GM12878 (cell line): Measurements from ENCODE around the gene THAP9. TPM values are rescaled to one million over a fixed set of nuclear protein-coding genes. Genes with fewer than 3 reads are reported as not detected.
A peak's percentile ranks its signal among the peaks of the same experiment; 100 is the strongest.

Experiments
- ATAC-seq: fragments of 200-7000 bp; cut with Tn5 transposase; 3 replicates; pipeline ENCODE4 v1.9.1; 2020; ENCODE audit warnings: mild to moderate bottlenecking, moderate library complexity
- BruUV-seq: library from RNA; stranded (reverse); fragments of 400-500 nt; replicated peaks from 2 replicates; lab custom pipeline; 2021; lab: Mats Ljungman, UMichigan
- CTCF ChIA-PET: fragments of 300-600 bp; sonication (Branson Sonifier 250); formaldehyde crosslinking; extraction: SDS; loops from one replicate; lab custom pipeline; 2021; ENCODE audit warnings: inconsistent platforms; lab: Yijun Ruan, JAX
- POLR2A ChIA-PET: fragments of 350-600 bp; formaldehyde crosslinking; extraction: SDS; loops from one replicate; lab custom pipeline; 2021; ENCODE audit warnings: inconsistent platforms; lab: Charles Lee
- RAD21 ChIA-PET: fragments of 300-600 bp; sonication (Branson Sonifier 250); formaldehyde crosslinking; loops from one replicate; lab custom pipeline; 2023; ENCODE audit warnings: antibody characterized with exemption; ENCODE audit not compliant: unreplicated experiment; lab: Charles Lee
- SMC1A ChIA-PET: fragments of 300-600 bp; sonication (Branson Sonifier 250); formaldehyde crosslinking; loops from one replicate; lab custom pipeline; 2023; ENCODE audit not compliant: unreplicated experiment, uncharacterized antibody; lab: Charles Lee
- DNase-seq: peaks from one replicate; pipeline ENCODE4 v3.0.0-alpha.2; 2011; ENCODE audit warnings: low read depth, low spot score
- FAIRE-seq: peaks from 3 replicates; lab custom pipeline; 2011; peaks lifted over from hg19 to GRCh38; lab: Jason Lieb, UNC
- H2AFZ ChIP-seq: 2 replicates; pipeline ENCODE4 v1.6.0; 2011; ENCODE audit warnings: low read depth, low read length, control low read depth; ENCODE audit not compliant: control insufficient read depth
- H3K27ac ChIP-seq: 2 replicates; pipeline ENCODE4 v1.5.1; 2011; ENCODE audit warnings: control low read depth; ENCODE audit not compliant: control insufficient read depth, insufficient read depth
- H3K27me3 ChIP-seq, 2 experiments: replicated peaks in 1 of 2; 2 replicates each; pipeline versions ENCODE4 v1.6.0 to v1.6.1; 2011; ENCODE audit warnings: low read length in 1 of 2; ENCODE audit not compliant: control insufficient read depth in 2 of 2, insufficient read depth in 2 of 2
- H3K36me3 ChIP-seq, 2 experiments: 2 replicates each; pipeline ENCODE4 v1.5.1; 2011; ENCODE audit warnings: low read length in 1 of 2; ENCODE audit not compliant: control insufficient read depth in 2 of 2, insufficient read depth in 2 of 2
- H3K4me1 ChIP-seq: 2 replicates; pipeline ENCODE4 v1.6.1; 2011; ENCODE audit warnings: mild to moderate bottlenecking, low read length, moderate library complexity, mixed read lengths; ENCODE audit not compliant: control insufficient read depth, insufficient read depth
- H3K4me2 ChIP-seq: 2 replicates; pipeline ENCODE4 v1.6.0; 2011; ENCODE audit warnings: control low read depth; ENCODE audit not compliant: control insufficient read depth, insufficient read depth
- H3K4me3 ChIP-seq: fragments of 200-600 bp; sonication (generic); 2 replicates; pipeline ENCODE4 v1.5.1; 2016
- H3K79me2 ChIP-seq: 2 replicates; pipeline ENCODE4 v1.6.0; 2011; ENCODE audit warnings: low read length; ENCODE audit not compliant: control insufficient read depth, insufficient read depth
- H3K9ac ChIP-seq: 2 replicates; pipeline ENCODE4 v1.8.0; 2011; ENCODE audit warnings: low read length, control low read depth, mixed read lengths; ENCODE audit not compliant: control insufficient read depth, insufficient read depth
- H3K9me3 ChIP-seq: replicated peaks from 3 replicates; pipeline ENCODE4 v1.5.1; 2011; ENCODE audit warnings: mild to moderate bottlenecking, low read length; ENCODE audit not compliant: control insufficient read depth, insufficient read depth
- H4K20me1 ChIP-seq: 2 replicates; pipeline ENCODE4 v1.6.0; 2011; ENCODE audit not compliant: control insufficient read depth, insufficient read depth
- NFYB ChIP-seq: IDR thresholded peaks from 2 replicates; pipeline ENCODE4 v1.6.1; 2011; ENCODE audit warnings: low read depth, mild to moderate bottlenecking, low read length, improper control_type of control experiment, moderate library complexity; ENCODE audit not compliant: insufficient read depth
- POU2F2 ChIP-seq: IDR thresholded peaks from 3 replicates; pipeline ENCODE4 v1.6.1; 2011; ENCODE audit warnings: low read depth, mild to moderate bottlenecking, low read length, borderline replicate concordance
- WGBS: methylation state at CpG from one replicate; pipeline ENCODE4 v1.1.6; 2016; ENCODE audit warnings: low lambda C conversion rate; ENCODE audit not compliant: insufficient replicate concordance, insufficient coverage; ENCODE audit errors: missing lambda C conversion rate; 5-methylcytosine and 5-hydroxymethylcytosine counted together
- in situ Hi-C: fragments of 300-500 bp; cut with MboI; formaldehyde crosslinking; loops from 9 replicates; pipeline ENCODE4 v1.14.3; 2018; ENCODE audit warnings: mixed read lengths
- intact Hi-C: fragments of 100-400 bp; cut with micrococcal nuclease; formaldehyde crosslinking; loops from one replicate; pipeline ENCODE4 v1.14.2; 2022; ENCODE audit not compliant: unreplicated experiment
- polyA plus RNA-seq, 11 experiments: library from polyadenylated mRNA; depleted of rRNA in 4 of 11; unstranded in 6 of 11; stranded (reverse) in 5 of 11; fragments of >200 nt; fragmentation: Nextera tagmentation in 4 of 11; fragmentation: Illumina TruSeq in 1 of 11; extraction: Ambion mirVana in 4 of 11; extraction: Trizol in 1 of 11; gene quantifications; 1 replicate in 1 of 11; 2 replicates in 10 of 11; pipeline versions ENCODE4 v1.2.1 to v1.2.3, GENCODE V29; 2011 to 2016; ENCODE audit warnings: inconsistent platforms in 2 of 11, missing spikeins in 2 of 11, low read depth in 1 of 11
- total RNA-seq, 4 experiments: library from RNA; depleted of rRNA in 3 of 4; stranded (reverse); fragments of >200 nt in 3 of 4; fragmentation: Illumina TruSeq in 1 of 4; extraction: Trizol in 1 of 4; gene quantifications; 2 replicates each; pipeline versions ENCODE4 v1.2.1 to v1.2.3, GENCODE V29; 2013 to 2021
- TF ChIP-seq, protein P1 (sequence below): fragments of 150-350 bp; IDR thresholded peaks from 2 replicates; pipeline ENCODE4 v1.6.1; 2016; ENCODE audit warnings: low read depth, low read length

Gene THAP9
- total and polyA plus RNA-seq, 10 of the 15 experiments (the other 5 are each of a cell fraction or from before 2014, with no cell fraction given): 2.1 to 4.9 (median 3.3) TPM

DNA sequence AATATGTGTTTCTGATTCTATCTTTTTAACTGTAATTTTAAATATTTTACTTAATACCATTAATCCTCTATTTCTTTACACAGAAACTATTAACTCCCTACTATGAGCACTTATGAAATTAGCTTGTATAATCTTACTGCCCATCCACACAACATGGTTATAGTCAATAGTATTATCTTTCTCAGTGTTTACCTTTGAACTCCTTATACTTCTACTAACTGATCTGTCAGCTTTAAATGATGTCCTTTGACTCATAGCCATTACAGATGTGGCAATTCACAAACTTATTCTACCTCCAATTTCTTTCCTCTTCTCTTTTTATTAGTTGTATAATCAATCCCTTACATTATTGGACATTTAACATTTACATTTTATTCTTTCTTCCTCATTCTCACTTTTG, 15.1 kb upstream of the THAP9 start (continued):
- TF ChIP-seq, protein P1, sequence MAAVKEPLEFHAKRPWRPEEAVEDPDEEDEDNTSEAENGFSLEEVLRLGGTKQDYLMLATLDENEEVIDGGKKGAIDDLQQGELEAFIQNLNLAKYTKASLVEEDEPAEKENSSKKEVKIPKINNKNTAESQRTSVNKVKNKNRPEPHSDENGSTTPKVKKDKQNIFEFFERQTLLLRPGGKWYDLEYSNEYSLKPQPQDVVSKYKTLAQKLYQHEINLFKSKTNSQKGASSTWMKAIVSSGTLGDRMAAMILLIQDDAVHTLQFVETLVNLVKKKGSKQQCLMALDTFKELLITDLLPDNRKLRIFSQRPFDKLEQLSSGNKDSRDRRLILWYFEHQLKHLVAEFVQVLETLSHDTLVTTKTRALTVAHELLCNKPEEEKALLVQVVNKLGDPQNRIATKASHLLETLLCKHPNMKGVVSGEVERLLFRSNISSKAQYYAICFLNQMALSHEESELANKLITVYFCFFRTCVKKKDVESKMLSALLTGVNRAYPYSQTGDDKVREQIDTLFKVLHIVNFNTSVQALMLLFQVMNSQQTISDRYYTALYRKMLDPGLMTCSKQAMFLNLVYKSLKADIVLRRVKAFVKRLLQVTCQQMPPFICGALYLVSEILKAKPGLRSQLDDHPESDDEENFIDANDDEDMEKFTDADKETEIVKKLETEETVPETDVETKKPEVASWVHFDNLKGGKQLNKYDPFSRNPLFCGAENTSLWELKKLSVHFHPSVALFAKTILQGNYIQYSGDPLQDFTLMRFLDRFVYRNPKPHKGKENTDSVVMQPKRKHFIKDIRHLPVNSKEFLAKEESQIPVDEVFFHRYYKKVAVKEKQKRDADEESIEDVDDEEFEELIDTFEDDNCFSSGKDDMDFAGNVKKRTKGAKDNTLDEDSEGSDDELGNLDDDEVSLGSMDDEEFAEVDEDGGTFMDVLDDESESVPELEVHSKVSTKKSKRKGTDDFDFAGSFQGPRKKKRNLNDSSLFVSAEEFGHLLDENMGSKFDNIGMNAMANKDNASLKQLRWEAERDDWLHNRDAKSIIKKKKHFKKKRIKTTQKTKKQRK: no peak

DNA sequence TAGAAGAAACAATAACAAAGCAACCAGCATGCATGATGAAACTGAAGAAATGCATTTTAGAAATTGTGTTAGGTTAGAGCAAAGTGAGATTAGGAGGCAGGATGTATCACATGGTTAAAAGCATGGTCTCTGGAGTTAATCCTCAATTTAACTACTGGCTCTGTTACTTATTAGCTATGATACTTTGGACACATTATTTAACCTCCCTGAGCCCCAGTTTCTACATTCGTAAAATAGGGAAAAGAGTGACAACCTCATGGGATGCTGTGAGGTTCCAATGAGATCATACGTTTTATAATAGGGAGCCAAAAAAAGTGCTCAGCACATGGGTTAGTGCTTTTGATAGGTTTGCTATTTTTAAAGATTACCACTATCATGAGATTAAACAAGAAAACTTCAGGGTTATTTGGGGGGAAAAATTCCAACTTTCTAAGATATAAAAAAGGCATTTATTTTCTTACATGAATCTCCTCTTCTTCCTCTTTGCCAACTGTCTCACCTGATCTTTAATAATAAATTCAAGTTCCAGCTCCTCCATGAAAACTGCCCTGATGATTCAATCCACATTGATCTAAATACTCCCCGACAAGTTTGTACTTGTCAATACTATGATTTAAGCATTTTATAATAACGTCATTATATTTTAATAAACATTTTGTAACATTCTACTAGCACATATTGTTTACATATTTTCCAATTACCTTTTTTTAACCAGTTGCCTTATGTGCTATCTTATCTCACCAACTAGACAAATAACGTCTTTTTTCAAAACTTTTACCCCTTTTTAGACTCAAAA, 14.2 kb upstream of the THAP9 start:
- ChIA-PET SMC1A (interaction anchor here (1.0 to 2.9 kb wide), 14 partner anchors 10 to 395 kb away, joined by 3 to 14 read pairs (median 4); partner anchors contain the start of genes COPS4 and LIN54), CTCF (interaction anchor here (0.7 to 4.1 kb wide), 8 partner anchors 11 to 397 kb away, joined by 3 to 28 read pairs (median 4); partner anchors contain the start of gene THAP9), RAD21 (interaction anchor here (0.7 to 1.2 kb wide), 3 partner anchors 10 to 365 kb away, joined by 3 to 4 read pairs (median 3); no protein-coding TSS in a partner anchor), POLR2A (interaction anchor here (0.5 to 2.0 kb wide), 7 partner anchors 13 to 1856 kb away, joined by 3 to 6 read pairs (median 3); partner anchors contain the start of gene BMP3)
- no peaks in the 10 kb centered on the region for H4K20me1 ChIP-seq
- H3K4me3 ChIP-seq: peak overlapping the region; percentile 40; the same call in 1 of the 2 replicates
- in situ Hi-C loops: no loop called here
- TF ChIP-seq POU2F2: no peak
- 0 out of 2 replicates have a peak, but pooled peaks have one; percentile 54 for TF ChIP-seq NFYB
- H3K9ac ChIP-seq: no peak overlapping the region; the same call in 1 of the 2 replicates
- ATAC-seq (no peak), DNase-seq (no peak), FAIRE-seq (peak; percentile 13)
- no peaks in the 10 kb centered on the region for H3K27me3 ChIP-seq
- BruUV-seq: TSS peak; percentile 0
- no peaks in the 10 kb centered on the region; a peak in 2 of 4 replicates for H3K36me3 ChIP-seq
- H3K4me1 ChIP-seq: no peaks in the 10 kb centered on the region
- H3K9me3 ChIP-seq: no peaks in the 10 kb centered on the region
- H3K4me2 ChIP-seq: 0 out of 2 replicates have a peak overlapping the region, but pooled peaks have one; percentile 17
- no peak overlapping the region for H2AFZ ChIP-seq
- intact Hi-C loops: no loop called here
- 93% methylated on average over 5 of the region's 5 CpGs for WGBS
- H3K27ac ChIP-seq: peak overlapping the region; percentile 10; the same call in 1 of the 2 replicates
- H3K79me2 ChIP-seq: peaks cover 86% of the 10 kb centered on the region
